AG20443 (cell line): ENCODE results near the gene COX10.
"Not testable (repeated sequence)": the region's sequence is repeated elsewhere in the genome, so short reads cannot be mapped to it uniquely, and the experiment has no call there.

Experiments used
- DNase-seq: peaks from one replicate; pipeline ENCODE4 v3.0.0; 2012; ENCODE audit warnings: low spot score, mixed read lengths

COX10 gene

DNA sequence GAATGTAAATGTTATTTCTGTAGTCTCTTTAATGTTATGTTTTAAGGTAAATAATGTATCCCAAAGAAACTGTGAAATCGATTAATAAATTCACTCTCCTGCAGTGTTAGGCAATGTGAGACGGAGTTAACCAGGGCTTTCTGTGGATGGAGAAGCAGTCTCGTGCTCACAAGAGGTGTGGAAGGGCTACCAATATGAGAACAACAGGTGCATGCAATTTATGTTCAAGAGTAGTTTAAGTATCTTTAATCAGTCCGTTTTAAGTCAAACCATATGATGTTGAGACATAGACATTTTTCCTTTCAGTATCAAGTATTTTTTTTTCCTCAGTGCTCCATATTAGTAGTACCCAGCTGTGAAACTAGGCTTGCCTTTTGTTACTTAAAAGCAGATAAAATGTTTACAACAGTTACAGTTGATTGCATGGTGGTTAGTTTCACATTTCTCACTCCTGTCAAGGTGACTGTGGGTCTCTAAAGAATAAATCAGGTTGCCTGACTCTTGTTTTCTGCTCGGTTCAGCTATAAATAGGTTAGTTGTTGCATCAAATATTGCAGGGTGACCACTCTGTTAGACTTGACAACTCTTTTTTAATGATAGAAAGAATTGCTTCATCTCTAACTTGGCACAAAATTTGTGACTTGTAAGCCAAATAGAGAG lies 54.4 kb downstream of the COX10 start:
- no peak for DNase-seq

DNA sequence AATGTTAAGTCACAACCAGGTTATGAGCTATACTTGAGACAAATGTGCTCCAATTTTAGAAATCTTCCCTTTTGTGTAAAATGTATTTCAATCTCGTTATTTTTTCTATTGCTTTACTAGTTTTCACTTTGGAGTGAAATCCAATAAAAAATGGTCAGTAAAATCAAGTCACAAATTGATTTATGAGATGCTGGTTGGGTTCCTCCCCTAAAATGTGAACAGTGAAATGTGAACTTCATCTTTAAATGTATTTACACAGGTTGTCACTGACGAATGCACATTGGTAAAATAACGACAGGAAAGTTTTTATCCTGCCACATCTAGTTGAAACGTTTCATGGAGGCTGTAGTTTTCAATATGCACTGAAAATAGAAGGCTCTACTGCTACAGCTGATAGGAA lies 55.5 kb downstream of the COX10 start:
- DNase-seq: no peak

- no peak for DNase-seq
Observed at GRCh38 chr17:14125518-14126137, 56.3 kb downstream of the COX10 start.

DNA sequence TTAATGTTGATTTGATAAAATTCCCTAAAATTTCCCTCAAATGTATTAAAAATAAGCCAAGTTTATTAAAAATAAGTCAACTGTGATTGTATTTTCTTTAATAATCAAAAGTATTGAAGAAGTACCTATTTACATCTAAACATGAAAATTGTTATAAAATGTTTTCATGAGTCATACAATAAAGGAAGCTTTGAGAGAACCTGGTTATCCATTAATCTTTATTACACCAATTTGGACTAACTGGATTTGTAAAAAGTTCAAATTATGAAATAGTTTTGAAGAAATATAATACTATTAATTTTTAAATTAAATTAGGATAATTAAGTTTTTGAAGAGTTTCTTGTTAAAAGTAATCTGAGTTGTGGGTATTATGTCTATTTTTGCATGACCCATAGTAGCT lies 63.8 kb downstream of the COX10 start:
- DNase-seq: no peak

- no peak for DNase-seq
Observed at GRCh38 chr17:14134456-14134855, 65.2 kb downstream of the COX10 start.

DNA sequence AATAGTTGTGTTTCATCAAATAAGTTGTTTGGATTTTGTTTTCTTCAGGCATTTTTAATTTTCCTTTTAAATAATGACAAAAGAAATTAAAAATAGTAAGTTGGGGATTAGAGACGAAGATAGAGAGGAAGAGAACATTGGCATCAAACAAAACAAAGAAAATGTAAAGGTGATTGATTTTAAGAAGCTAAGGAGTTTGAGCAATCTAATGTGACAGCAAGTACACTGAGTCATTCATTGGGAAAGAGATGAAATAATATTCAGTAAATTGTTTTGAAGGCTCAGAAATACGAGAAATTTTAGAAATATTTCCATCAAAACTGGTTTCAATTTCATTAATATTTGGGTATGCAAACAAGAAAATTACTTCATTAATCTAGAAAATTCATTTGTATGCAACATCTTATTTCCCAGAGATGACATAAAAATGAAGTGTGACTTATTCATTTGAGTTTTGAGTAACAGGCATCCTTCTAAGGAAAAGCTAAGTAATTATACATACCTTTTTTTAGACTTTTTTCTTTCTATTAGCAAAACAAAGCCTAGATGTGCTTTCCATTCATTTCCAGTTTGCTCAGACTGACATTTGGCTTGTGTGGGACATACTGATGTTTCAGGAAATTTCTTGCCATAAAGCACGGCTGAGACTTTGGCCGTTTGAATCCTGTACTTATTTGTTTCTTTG lies 66.7 kb downstream of the COX10 start:
- DNase-seq: no peak

DNA sequence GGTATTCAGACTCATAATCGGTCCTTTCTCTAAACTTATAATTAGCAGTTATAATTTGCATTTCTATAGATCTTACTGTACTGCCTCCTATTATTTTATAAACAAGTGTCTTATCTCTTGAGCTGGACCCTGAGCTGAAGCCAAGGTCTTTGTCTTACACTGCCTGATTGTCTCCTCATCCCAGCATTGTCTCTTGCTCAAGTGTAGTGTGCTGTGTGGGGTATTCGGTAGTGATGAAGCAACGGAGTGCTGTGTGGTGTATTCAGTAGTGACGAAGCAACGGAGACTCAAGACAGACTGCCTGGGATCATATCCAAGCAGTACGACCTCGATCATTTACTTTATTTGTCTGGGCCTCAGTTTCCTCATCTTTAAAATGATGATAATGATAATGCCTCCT lies 69.3 kb downstream of the COX10 start:
- DNase-seq: no peak

DNA sequence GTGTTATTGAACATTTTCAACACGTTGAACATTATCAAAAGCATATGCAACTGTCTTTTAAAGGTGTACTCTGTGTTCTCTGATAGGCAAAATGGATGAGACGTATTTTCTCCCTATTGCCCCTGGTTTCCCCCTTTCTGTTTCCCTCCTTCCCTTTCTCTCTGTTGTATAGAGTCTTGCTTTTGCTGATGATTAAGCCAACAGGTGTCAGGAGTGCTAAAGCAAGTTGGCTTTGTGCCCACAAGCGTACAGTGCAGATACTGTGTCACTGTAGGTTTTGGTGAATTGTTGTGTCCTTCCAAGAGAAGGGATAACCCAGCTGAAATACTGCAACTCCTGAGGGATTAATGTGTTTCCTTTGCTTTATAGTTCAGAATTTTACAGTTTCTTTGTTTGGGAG lies 74.4 kb downstream of the COX10 start:
- no peak for DNase-seq

DNA sequence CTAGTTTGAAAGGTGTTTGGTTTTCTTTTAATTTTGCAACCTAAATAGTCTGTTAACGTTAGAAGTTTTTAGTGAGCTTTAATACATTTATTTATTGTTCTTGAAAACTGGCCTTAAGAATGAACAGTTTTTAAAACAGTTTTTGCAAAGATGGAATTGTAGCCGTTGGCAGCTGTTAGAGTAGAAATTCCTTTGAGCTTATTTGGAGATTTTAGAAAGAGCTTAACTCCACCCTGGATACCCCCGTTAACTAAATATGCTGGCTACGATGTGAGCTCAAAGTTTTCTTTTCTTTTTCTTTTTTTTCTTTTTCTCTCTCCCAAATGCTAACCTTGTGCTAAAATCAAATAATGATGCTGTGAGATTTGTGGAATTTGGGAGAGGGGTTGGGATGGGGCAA lies 75.2 kb downstream of the COX10 start:
- DNase-seq: peak; percentile 17

DNA sequence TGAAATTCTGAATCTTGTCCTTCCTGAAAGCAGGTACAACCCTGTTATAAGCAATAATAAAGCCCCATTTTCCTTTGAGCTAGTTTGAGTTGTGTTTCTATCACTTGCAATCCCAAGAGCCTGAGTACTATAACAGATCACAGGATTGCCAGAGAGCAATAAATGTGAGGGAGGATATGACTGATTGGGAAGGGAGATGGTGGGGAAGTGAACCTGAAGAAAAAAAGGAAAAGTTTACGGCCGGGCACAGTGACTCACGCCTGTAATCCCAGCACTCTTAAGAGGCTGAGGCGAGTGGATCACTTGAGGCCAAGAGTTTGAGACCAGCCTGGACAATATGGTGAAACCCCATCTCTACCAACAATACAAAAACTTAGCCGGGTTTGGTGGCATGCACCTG lies 80.4 kb downstream of the COX10 start:
- no peak for DNase-seq

DNA sequence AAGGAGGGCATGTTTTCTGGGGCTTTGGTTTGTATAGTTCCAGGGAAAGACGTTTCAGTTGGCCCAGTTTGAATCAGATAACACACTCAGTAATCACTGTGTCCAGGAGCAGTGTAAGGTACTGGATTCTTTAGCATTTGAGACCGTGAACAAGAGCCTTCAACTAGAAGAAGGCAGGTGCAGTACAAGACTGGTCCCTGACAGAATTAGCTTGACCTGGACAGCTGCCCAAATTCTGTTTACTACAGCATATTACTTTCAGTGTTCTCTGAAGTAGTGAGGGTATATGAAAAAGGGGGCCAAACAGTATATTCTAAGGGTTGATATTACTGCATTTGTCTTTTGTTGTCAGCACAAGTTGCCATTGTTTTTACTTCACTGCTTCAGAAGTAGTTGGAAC lies 81.3 kb downstream of the COX10 start:
- DNase-seq: no peak

DNA sequence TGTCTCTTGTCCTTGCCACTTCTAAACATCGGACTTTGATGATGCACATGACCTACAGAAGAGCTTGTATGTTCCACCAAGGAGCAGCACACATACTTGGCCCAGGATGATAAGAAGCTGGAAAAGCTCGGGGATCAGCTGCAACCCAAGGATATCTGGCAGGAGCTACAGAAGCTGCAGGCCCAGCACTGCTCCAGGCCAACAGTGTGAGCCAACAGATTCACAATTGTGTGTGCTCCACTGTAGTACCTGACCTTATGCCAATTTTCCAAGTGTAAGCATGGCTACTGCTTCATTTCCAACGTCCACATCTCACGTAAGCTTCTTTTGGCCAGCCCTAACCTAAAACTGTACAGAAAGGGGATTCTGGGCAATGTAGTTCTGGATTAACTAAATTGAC lies 83.4 kb downstream of the COX10 start:
- no peak for DNase-seq

DNA sequence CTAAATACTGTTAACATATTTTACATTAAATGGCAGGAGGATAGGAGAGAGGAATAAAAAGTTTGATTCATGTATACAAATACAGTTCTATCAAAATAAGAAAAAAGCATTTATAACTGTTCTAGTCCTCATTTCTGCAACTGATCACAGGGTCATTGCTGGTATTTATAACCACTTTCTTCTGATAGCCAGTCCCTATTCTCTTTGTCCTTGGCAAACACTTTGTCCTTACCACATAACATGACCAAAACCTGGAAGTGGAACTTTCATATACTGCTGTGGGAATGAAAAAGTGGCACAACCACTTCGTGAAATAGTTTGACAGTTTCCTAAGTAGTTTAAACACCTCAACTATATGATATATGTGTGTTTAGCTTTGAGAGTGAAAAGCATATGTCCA lies 84.1 kb downstream of the COX10 start:
- no peak for DNase-seq

- peak; percentile 55 for DNase-seq
Observed at GRCh38 chr17:14156689-14157088, 87.4 kb downstream of the COX10 start.

DNA sequence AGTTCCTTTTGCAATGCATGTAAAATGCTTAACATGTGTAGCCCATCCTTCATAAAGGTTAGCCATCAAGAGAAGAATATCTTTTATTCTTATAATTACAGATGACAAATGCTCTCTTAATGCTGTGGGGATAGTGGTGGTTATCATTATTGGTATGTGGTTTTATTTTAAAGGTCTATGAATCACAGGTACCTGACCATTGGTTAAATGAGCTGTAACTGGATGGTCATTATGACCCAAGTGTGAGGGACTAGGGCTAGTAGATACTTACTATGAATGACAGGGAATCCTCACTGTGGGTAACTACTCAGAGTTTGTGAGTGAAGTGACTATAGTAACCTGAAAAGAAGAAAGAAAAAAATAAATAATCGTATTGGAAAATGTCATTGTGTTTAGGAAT lies 88.5 kb downstream of the COX10 start:
- DNase-seq: no peak

DNA sequence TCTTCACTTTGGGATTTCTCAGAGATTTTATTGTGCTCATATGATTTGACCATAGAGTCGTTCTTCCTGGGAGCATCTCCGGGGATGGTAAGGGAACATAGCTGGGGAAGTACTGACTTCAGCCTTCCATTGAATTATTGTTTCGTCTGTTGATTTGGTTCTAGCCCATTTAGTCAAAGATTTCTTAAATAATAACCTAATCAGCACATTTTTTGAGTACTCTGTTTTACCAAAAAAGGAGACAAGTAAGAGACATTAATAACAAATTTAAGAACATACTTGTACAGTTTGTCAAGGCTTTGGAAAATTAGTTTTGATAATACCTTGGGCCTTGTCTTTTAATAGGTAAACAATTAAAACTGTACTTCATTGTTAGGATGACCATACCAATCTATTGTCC lies 89.4 kb downstream of the COX10 start:
- DNase-seq: no peak

- no peak for DNase-seq
Observed at GRCh38 chr17:14161419-14161818, 92.1 kb downstream of the COX10 start.

- no peak for DNase-seq
Observed at GRCh38 chr17:14165616-14166015, 96.3 kb downstream of the COX10 start.

DNA sequence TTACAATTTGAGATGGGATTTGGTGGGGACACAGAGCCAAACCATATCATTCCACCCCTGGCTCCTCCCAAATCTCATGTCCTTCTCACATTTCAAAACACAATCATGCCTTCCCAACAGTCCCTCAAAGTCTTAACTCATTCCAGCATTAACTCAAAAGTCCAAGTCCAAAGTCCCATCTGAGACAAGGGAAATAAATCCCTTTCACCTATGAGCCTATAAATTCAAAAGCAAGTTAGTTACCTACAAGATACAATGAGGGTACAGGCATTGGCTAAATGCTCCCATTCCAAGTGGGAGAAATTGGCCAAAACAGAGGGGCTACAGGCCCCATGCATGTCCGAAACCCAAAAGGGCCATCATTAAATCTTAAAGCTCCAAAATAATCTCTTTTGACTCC lies 98.5 kb downstream of the COX10 start:
- not testable (repeated sequence) for DNase-seq

DNA sequence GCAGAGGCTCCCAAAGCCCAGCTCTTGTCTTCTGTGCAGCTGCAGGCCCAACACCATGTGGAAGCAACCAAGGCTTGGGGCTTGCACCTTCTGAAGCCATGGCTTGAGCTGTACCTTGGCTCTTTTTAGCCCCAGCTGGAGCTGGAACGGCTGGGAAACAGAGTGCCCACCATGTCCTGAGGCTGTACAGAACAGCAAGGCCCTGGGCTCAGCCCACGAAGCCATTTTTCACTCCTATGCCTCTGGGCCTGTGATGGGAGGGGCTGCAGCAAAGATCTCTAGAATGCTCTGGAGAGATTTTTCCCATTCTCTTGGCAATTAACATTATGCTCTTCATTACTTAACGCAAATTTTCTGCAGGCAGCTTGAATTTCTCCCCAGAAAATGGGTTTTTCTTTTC lies 99.3 kb downstream of the COX10 start:
- no peak for DNase-seq

DNA sequence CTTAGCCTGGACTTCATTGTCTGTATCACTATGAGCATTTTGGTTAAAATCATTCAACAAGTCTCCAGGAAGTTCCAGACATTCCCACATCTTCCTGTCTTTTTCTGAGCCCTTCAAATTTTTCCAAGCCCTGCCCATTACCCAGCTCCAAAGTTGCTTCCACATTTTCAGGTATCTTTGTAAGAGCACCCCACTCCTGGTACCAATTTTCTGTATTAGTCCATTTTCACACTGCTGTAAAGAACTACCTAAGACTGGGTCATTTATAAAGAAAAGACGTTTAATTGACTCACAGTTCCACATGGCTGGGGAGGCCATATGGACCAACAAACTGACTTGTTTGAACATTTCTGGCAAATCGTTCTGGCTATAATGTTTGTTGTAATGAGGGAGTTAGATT lies 100.0 kb downstream of the COX10 start:
- no peak for DNase-seq

GRCh38 chr17:14169901-14170300 lies 100.6 kb downstream of the COX10 start:
- DNase-seq: no peak

DNA sequence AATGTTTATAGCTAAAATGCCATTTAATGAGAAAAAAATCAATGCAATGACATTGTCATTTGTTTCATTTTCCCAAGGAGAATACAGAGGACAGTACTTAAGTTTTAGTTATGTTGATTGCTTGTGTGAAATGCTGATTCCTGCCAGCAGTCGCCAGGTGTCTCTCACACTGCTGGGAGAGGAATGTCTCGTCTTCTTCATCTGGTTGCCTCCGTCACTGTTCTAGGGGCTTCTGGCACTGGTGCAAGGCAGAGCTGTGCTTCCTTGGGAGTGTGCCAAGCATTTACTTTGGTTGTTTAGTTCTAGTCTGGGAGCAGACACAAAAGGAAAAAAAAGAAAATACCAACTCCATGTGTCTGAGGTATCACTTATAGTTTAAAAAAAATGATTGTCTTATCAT lies 107.7 kb downstream of the COX10 start:
- DNase-seq: not testable (repeated sequence)

DNA sequence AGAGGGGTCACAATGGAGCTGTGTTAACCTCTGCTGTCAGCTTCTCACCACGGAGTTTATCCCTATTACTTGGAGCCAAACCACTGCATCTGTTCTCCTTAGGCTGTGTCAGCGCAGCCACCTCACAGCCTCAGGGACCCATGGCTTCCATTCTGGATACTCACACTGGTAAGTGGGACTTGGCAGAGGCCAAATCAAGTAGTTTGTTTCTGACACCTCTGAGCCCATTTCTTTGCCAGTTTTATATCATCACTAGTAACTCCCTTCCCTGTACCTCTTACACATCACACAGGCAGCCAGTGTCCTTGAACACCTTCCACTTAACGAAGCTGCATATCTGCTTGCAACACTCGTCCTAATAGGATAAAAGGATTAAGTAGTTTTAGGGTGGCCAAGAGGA lies 108.5 kb downstream of the COX10 start:
- DNase-seq: not testable (repeated sequence)
